H1 (cell line): ENCODE measurements around the gene PLXNB2. TPM values are rescaled to one million over a fixed set of nuclear protein-coding genes. Genes with fewer than 3 reads are reported as not detected.
A peak's percentile ranks its signal among the peaks of the same experiment; 100 is the strongest.

Experiments
- CTCF ChIA-PET: fragments of 300-600 bp; sonication (Branson Sonifier 250); formaldehyde crosslinking; loops from one replicate; lab custom pipeline; 2021; ENCODE audit not compliant: partially characterized antibody; lab: Charles Lee
- POLR2A ChIA-PET: fragments of 300-600 bp; sonication (Branson Sonifier 250); formaldehyde crosslinking; loops from one replicate; lab custom pipeline; 2021; ENCODE audit warnings: inconsistent platforms; ENCODE audit not compliant: partially characterized antibody; lab: Charles Lee
- DNase-seq, 2 experiments: peaks; one replicate each; pipeline versions ENCODE4 v3.0.0 to v3.0.0-alpha.2; 2010 to 2022; ENCODE audit warnings: low spot score in 2 of 2, low read depth in 1 of 2, mixed read lengths in 1 of 2
- FAIRE-seq: peaks from 2 replicates; lab custom pipeline; 2011; peaks lifted over from hg19 to GRCh38; lab: Jason Lieb, UNC
- H2AFZ ChIP-seq: 2 replicates; pipeline ENCODE4 v1.8.1; 2012; ENCODE audit warnings: low read length, inconsistent platforms
- H2AK5ac ChIP-seq: 2 replicates; pipeline ENCODE4 v1.6.1; 2013; ENCODE audit warnings: low read depth, low read length
- H2BK120ac ChIP-seq: replicated peaks from 2 replicates; pipeline ENCODE3; 2013; ENCODE audit warnings: low read depth, low read length, inconsistent platforms
- H2BK12ac ChIP-seq: 2 replicates; pipeline ENCODE4 v1.6.1; 2013; ENCODE audit warnings: low read depth, low read length
- H2BK15ac ChIP-seq: 2 replicates; pipeline ENCODE4 v1.6.1; 2013; ENCODE audit warnings: low read length
- H2BK20ac ChIP-seq: 2 replicates; pipeline ENCODE4 v1.6.1; 2013; ENCODE audit warnings: low read length
- H2BK5ac ChIP-seq: 2 replicates; pipeline ENCODE4 v1.6.1; 2013; ENCODE audit warnings: low read depth, low read length
- H3K14ac ChIP-seq: 2 replicates; pipeline ENCODE4 v1.6.1; 2013; ENCODE audit warnings: inconsistent platforms; ENCODE audit not compliant: insufficient read length
- H3K18ac ChIP-seq: 2 replicates; pipeline ENCODE4 v1.6.1; 2013; ENCODE audit warnings: low read length; ENCODE audit errors: extremely low read depth
- H3K23ac ChIP-seq: 2 replicates; pipeline ENCODE4 v1.6.1; 2013; ENCODE audit warnings: inconsistent platforms; ENCODE audit not compliant: insufficient read length
- H3K23me2 ChIP-seq: 2 replicates; pipeline ENCODE4 v1.6.1; 2013; ENCODE audit warnings: low read depth, low read length
- H3K27ac ChIP-seq: 2 replicates; pipeline ENCODE4 v1.6.1; 2011; ENCODE audit warnings: low read depth, low read length, inconsistent platforms
- H3K27me3 ChIP-seq, 4 experiments: replicated peaks in 1 of 4; 1 replicate in 1 of 4; 2 replicates in 3 of 4; pipeline versions ENCODE4 v1.6.1 to v1.8.1; 2011 to 2013; ENCODE audit warnings: low read length in 3 of 4, mild to moderate bottlenecking in 3 of 4, inconsistent platforms in 2 of 4, mixed read lengths in 2 of 4, moderate library complexity in 1 of 4; ENCODE audit not compliant: control insufficient read depth in 3 of 4, insufficient read depth in 3 of 4; ENCODE audit errors: extremely low read depth in 1 of 4
- H3K36me3 ChIP-seq, 4 experiments: 2 replicates each; pipeline versions ENCODE4 v1.6.1 to v1.8.1; 2011 to 2013; ENCODE audit warnings: mild to moderate bottlenecking in 4 of 4, low read length in 3 of 4, moderate library complexity in 2 of 4, control low read depth in 1 of 4, inconsistent platforms in 1 of 4; ENCODE audit not compliant: insufficient read depth in 4 of 4, control insufficient read depth in 2 of 4
- H3K4ac ChIP-seq: replicated peaks from 2 replicates; pipeline ENCODE3; 2013; ENCODE audit warnings: low read length, low read depth, mixed read lengths, inconsistent platforms; ENCODE audit not compliant: insufficient read length
- H3K4me1 ChIP-seq, 4 experiments: replicated peaks in 1 of 4; 1 replicate in 1 of 4; 2 replicates in 3 of 4; pipeline versions ENCODE4 v1.6.1 to v1.8.1; 2011 to 2013; ENCODE audit warnings: low read length in 3 of 4, inconsistent platforms in 2 of 4, mixed read lengths in 1 of 4; ENCODE audit not compliant: insufficient read depth in 4 of 4, control insufficient read depth in 3 of 4
- H3K4me2 ChIP-seq, 2 experiments: 2 replicates each; pipeline versions ENCODE4 v1.6.1 to v1.8.1; 2011 to 2013; ENCODE audit warnings: low read depth in 2 of 2, low read length in 2 of 2, control low read depth in 1 of 2, inconsistent platforms in 1 of 2, mild to moderate bottlenecking in 1 of 2; ENCODE audit not compliant: insufficient read depth in 1 of 2
- H3K4me3 ChIP-seq, 4 experiments: fragments of 200-600, 300-600 bp in 1 of 4; sonication (generic), shearing (Covaris generic), sonication (Bioruptor Twin) in 1 of 4; 2 replicates each; pipeline versions ENCODE4 v1.5.1 to v1.8.1; 2011 to 2016; ENCODE audit warnings: low read length in 4 of 4, low read depth in 3 of 4, control low read depth in 2 of 4, inconsistent platforms in 2 of 4, mild to moderate bottlenecking in 2 of 4, mixed read lengths in 1 of 4, moderate library complexity in 1 of 4; ENCODE audit not compliant: insufficient read depth in 2 of 4; ENCODE audit errors: extremely low read depth in 1 of 4
- H3K56ac ChIP-seq: replicated peaks from 2 replicates; pipeline ENCODE3; 2013; ENCODE audit warnings: low read depth, mild to moderate bottlenecking, mixed read lengths, low read length, inconsistent platforms; ENCODE audit not compliant: insufficient read length
- H3K79me1 ChIP-seq: 2 replicates; pipeline ENCODE4 v1.6.1; 2013; ENCODE audit warnings: low read depth, low read length, control low read depth
- H3K79me2 ChIP-seq, 2 experiments: 2 replicates each; pipeline versions ENCODE4 v1.6.1 to v1.8.1; 2012 to 2013; ENCODE audit warnings: low read length in 2 of 2, mild to moderate bottlenecking in 2 of 2, inconsistent platforms in 1 of 2; ENCODE audit not compliant: insufficient read depth in 2 of 2, control insufficient read depth in 1 of 2
- H3K9ac ChIP-seq, 4 experiments: replicated peaks in 1 of 4; 1 replicate in 1 of 4; 2 replicates in 3 of 4; pipeline versions ENCODE4 v1.6.1 to v1.8.1; 2011 to 2013; ENCODE audit warnings: low read depth in 3 of 4, low read length in 3 of 4, control low read depth in 2 of 4, mild to moderate bottlenecking in 2 of 4, moderate library complexity in 2 of 4, inconsistent platforms in 1 of 4; ENCODE audit errors: extremely low read depth in 1 of 4
- H3K9me3 ChIP-seq, 2 experiments: 2 replicates each; pipeline versions ENCODE4 v1.6.1 to v1.8.1; 2012 to 2013; ENCODE audit warnings: mild to moderate bottlenecking in 2 of 2, moderate library complexity in 2 of 2, control low read depth in 1 of 2, inconsistent platforms in 1 of 2, low read depth in 1 of 2, low read length in 1 of 2, mixed read lengths in 1 of 2; ENCODE audit not compliant: insufficient read depth in 2 of 2
- H4K20me1 ChIP-seq, 2 experiments: replicated peaks in 1 of 2; 2 replicates each; pipeline versions ENCODE3 to v1.8.1; 2011 to 2013; ENCODE audit warnings: inconsistent platforms in 2 of 2, low read length in 2 of 2, mild to moderate bottlenecking in 1 of 2; ENCODE audit not compliant: insufficient read depth in 2 of 2, control insufficient read depth in 1 of 2
- H4K5ac ChIP-seq: 2 replicates; pipeline ENCODE4 v1.6.1; 2013; ENCODE audit warnings: low read length, low read depth, mixed read lengths, inconsistent platforms; ENCODE audit not compliant: insufficient read length
- H4K8ac ChIP-seq: 2 replicates; pipeline ENCODE4 v1.8.0; 2013; ENCODE audit warnings: mild to moderate bottlenecking, moderate library complexity, low read length, inconsistent platforms; ENCODE audit not compliant: insufficient read depth; ENCODE audit errors: extremely low read depth
- H4K91ac ChIP-seq: replicated peaks from 2 replicates; pipeline ENCODE3; 2013; ENCODE audit warnings: low read length, mixed read lengths, inconsistent platforms; ENCODE audit not compliant: insufficient read length
- CBX5 ChIP-seq: fragments of 300-800, 300-1000 bp; sonication (generic); IDR thresholded peaks from 2 replicates; pipeline ENCODE4 v1.7.1; 2016; ENCODE audit warnings: antibody characterized with exemption, low read length, low read depth
- CHD2 ChIP-seq: IDR thresholded peaks from 2 replicates; pipeline ENCODE4 v1.6.1; 2012; ENCODE audit warnings: low read length, improper control_type of control experiment
- CREB1 ChIP-seq: IDR thresholded peaks from 2 replicates; pipeline ENCODE4 v1.6.1; 2012; ENCODE audit warnings: inconsistent platforms
- CTBP2 ChIP-seq: IDR thresholded peaks from 2 replicates; pipeline ENCODE4 v1.7.0; 2011; ENCODE audit warnings: borderline replicate concordance, mild to moderate bottlenecking, moderate library complexity, mixed read lengths, low read length; ENCODE audit not compliant: insufficient read depth, insufficient read length
- EGR1 ChIP-seq: IDR thresholded peaks from 2 replicates; pipeline ENCODE4 v1.6.1; 2011; ENCODE audit warnings: low read depth, low read length, borderline replicate concordance
- FOSL1 ChIP-seq: IDR thresholded peaks from 2 replicates; pipeline ENCODE4 v1.6.1; 2011; ENCODE audit warnings: mild to moderate bottlenecking, low read depth, low read length, moderate library complexity; ENCODE audit not compliant: insufficient read depth
- POU5F1 ChIP-seq: IDR thresholded peaks from 2 replicates; pipeline ENCODE4 v1.6.1; 2011; ENCODE audit warnings: low read depth, mild to moderate bottlenecking, low read length, moderate library complexity
- RBBP5 ChIP-seq: IDR thresholded peaks from 2 replicates; pipeline ENCODE4 v1.7.1; 2012; ENCODE audit warnings: low read depth, mild to moderate bottlenecking, inconsistent platforms, low read length, moderate library complexity, borderline replicate concordance
- RXRA ChIP-seq: IDR thresholded peaks from 2 replicates; pipeline ENCODE4 v1.6.1; 2011; ENCODE audit warnings: low read depth, mild to moderate bottlenecking, low read length, moderate library complexity; ENCODE audit not compliant: insufficient read depth
- SAP30 ChIP-seq: fragments of 300-600 bp; sonication (generic); IDR thresholded peaks from 2 replicates; pipeline ENCODE4 v1.7.1; 2012; ENCODE audit warnings: low read length, moderate library complexity, mild to moderate bottlenecking, inconsistent platforms; ENCODE audit not compliant: insufficient read depth, insufficient replicate concordance
- SIN3A ChIP-seq, 2 experiments: IDR thresholded peaks in 1 of 2; conservative IDR thresholded peaks in 1 of 2; 2 replicates each; pipeline ENCODE4 v1.6.1; 2011 to 2012; ENCODE audit warnings: low read length in 2 of 2, improper control_type of control experiment in 1 of 2, low read depth in 1 of 2, mild to moderate bottlenecking in 1 of 2
- SUZ12 ChIP-seq: fragments of 200-600 bp; sonication (generic); IDR thresholded peaks from 2 replicates; pipeline ENCODE4 v1.6.1; 2012; ENCODE audit warnings: mild to moderate bottlenecking, inconsistent platforms, low read length, moderate library complexity, mixed read lengths
- TCF12 ChIP-seq: IDR thresholded peaks from 2 replicates; pipeline ENCODE4 v1.6.1; 2011; ENCODE audit warnings: low read depth, mild to moderate bottlenecking, low read length
- WGBS, 2 experiments: shearing (Covaris generic) in 1 of 2; methylation state at CpG; one replicate each; pipeline versions ENCODE4 v1.1.6 to v1.1.7; 2013 to 2015; ENCODE audit warnings: low lambda C conversion rate in 2 of 2, mixed read lengths in 2 of 2, inconsistent platforms in 1 of 2, low coverage in 1 of 2, missing lambda C conversion rate in 1 of 2; ENCODE audit not compliant: insufficient replicate concordance in 2 of 2, insufficient coverage in 1 of 2, insufficient read length in 1 of 2; ENCODE audit errors: extremely low coverage in 1 of 2, missing lambda C conversion rate in 1 of 2; 5-methylcytosine and 5-hydroxymethylcytosine counted together
- polyA plus RNA-seq, 7 experiments: library from polyadenylated mRNA; depleted of rRNA in 3 of 7; stranded (reverse) in 5 of 7; unstranded in 2 of 7; fragments of >200 nt in 5 of 7; fragments of 200-250 nt in 2 of 7; gene quantifications; 1 replicate in 5 of 7; 2 replicates in 1 of 7; 4 replicates in 1 of 7; pipeline versions ENCODE4 v1.2.1 to v1.2.3, GENCODE V29; 2011 to 2013; ENCODE audit warnings: missing spikeins in 2 of 7, mixed read lengths in 2 of 7
- total RNA-seq: library from RNA; stranded (reverse); fragmentation: NEBNext Ultra II Directional; extraction: Animal tissue kit (Norgen Biotek cat#: 25700); gene quantifications from 2 replicates; pipeline ENCODE4 v1.2.1, GENCODE V29; 2021

The PLXNB2 gene
- total and polyA plus RNA-seq, 2 of the 8 experiments (the other 6 are each of a cell fraction or from before 2014, with no cell fraction given), result 58.3 to 92.8 TPM

- H3K79me1 ChIP-seq, result peaks cover under 1% of the 10 kb centered on the region; the same call in 1 of the 2 replicates
- H3K4me1 ChIP-seq, result peaks cover 0 to 3% (median 0%) of the 10 kb centered on the region in 4 experiments; a peak in 2 of 7 replicates
- H4K8ac ChIP-seq, result no peak overlapping the region; the same call in 1 of the 2 replicates
- no peaks in the 10 kb centered on the region for H3K27me3 ChIP-seq
- H4K20me1 ChIP-seq, result peaks cover 4 to 20% of the 10 kb centered on the region in 2 experiments
- H2BK20ac ChIP-seq, result no peak overlapping the region
- peaks cover 0 to 6% of the 10 kb centered on the region in 2 experiments; a peak in 1 of 4 replicates for H3K79me2 ChIP-seq
- H3K4me2 ChIP-seq, result no peak overlapping the region
- no peak overlapping the region for H3K14ac ChIP-seq
- no peak overlapping the region for H3K23ac ChIP-seq
- no peak overlapping the region for H2BK120ac ChIP-seq
- H2BK12ac ChIP-seq, result no peak overlapping the region
- DNase-seq (no peak), FAIRE-seq (no peak)
- WGBS, 2 experiments, result 96% methylated on average over 18 of the region's 34 CpGs; no CpG with 5 or more reads in 1 of the 2 experiments
- no peak overlapping the region for H4K91ac ChIP-seq
- CTCF ChIA-PET, result interaction anchor here (0.7 to 2.2 kb wide), 2 partner anchors 56 to 86 kb away, joined by 3 to 5 read pairs; no protein-coding TSS in a partner anchor
- POLR2A ChIA-PET, result no interaction called here
- H3K36me3 ChIP-seq, result peaks cover 20 to 79% (median 25%) of the 10 kb centered on the region in 4 experiments
- H2BK5ac ChIP-seq, result peak overlapping the region; percentile 44; the same call in 1 of the 2 replicates
- H3K9me3 ChIP-seq, result no peaks in the 10 kb centered on the region; a peak in 1 of 4 replicates
- no peak overlapping the region for H2AFZ ChIP-seq
- H3K18ac ChIP-seq, result no peak overlapping the region
- no peak overlapping the region for H2AK5ac ChIP-seq
- H4K5ac ChIP-seq, result no peak overlapping the region
- no peak overlapping the region for H3K56ac ChIP-seq
- H3K27ac ChIP-seq, result no peak overlapping the region
- H3K4ac ChIP-seq, result no peak overlapping the region
- no peak overlapping the region for H3K9ac ChIP-seq
- H3K23me2 ChIP-seq, result no peaks in the 10 kb centered on the region
- H3K4me3 ChIP-seq, result no peak overlapping the region
- no peak overlapping the region for H2BK15ac ChIP-seq
- TF ChIP-seq EGR1 (no peak), CHD2 (no peak), RXRA (no peak), SUZ12 (no peak), SIN3A (conservative IDR thresholded peaks at IDR 0.05 in 1 of 2, IDR thresholded peaks at IDR 0.05 in 1 of 2; ENCODE audit: low read depth in 1 of 2, low read length in 2 of 2) (no peak), CTBP2 (no peak), CBX5 (no peak), POU5F1 (no peak), SAP30 (no peak), RBBP5 (no peak), FOSL1 (no peak), TCF12 (no peak), CREB1 (no peak)
Observed at GRCh38 chr22:50285568-50286229, 21.7 kb downstream of the PLXNB2 start.
